GM19328 (cell line): ENCODE measurements around the gene AP1M1.

ENCODE experiments used
- ATAC-seq: cut with Tn5 transposase; IDR thresholded peaks from one replicate; pipeline ENCODE4 v1.9.1; 2021; ENCODE audit warnings: mild to moderate bottlenecking, moderate library complexity; ENCODE audit not compliant: unreplicated experiment

The AP1M1 gene

DNA sequence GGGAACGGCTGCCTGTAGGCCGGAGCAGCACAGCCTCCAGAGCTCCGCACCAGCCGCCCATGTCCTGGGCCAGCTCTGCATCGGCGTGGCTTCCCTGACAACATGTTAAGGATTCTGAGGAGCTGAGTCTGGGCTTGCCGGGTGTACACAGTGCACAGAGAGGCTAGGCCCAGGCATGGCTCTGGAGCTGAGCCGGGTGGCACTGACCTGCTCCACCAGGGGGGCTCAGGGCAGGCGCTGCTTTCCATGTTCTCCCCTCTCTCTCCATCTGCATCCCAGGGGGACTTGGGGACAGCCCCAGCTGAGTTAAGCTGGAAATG is 31.6 kb downstream of the AP1M1 start:
- ATAC-seq = no peak

DNA sequence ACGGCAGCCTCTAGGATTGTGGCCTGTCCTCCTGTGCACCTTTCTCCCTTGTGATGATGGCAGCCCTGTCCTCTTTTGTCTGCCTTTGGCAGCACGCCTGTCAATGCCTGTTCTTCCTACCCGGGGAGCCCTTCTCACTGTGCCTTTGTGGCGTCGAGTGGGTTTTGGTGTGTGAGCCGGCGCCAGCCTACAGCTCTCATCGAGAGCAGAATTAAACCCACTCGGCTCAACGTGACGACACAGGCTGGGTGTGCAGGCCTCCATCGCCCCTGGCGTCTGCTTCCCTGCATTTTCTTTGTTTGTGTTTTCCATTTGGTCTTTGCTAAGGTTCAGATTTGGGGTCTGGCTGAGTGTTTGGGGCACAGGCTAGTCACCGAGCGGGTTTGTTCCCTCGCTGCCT is 34.4 kb downstream of the AP1M1 start:
- no peak for ATAC-seq

DNA sequence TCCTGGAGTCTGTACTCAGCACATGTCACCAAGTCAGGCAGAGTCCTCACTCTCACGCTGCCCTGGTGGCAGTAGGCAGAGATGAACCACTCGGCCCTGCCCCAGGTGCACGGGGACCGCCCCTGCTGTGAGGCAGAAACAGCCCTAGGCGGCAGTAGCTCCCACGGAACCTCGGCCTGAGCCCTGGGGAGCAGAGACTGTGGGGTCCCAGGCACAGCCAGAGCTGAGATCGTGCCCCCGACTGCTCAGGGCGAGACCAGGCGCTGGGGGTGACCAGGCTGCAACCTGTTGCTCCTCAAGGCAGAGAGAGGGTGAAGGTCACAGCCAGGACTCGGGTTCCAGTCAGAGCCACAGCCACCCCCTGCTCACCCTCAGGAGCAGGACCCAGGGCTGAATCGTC is 34.9 kb downstream of the AP1M1 start:
- no peak for ATAC-seq

DNA sequence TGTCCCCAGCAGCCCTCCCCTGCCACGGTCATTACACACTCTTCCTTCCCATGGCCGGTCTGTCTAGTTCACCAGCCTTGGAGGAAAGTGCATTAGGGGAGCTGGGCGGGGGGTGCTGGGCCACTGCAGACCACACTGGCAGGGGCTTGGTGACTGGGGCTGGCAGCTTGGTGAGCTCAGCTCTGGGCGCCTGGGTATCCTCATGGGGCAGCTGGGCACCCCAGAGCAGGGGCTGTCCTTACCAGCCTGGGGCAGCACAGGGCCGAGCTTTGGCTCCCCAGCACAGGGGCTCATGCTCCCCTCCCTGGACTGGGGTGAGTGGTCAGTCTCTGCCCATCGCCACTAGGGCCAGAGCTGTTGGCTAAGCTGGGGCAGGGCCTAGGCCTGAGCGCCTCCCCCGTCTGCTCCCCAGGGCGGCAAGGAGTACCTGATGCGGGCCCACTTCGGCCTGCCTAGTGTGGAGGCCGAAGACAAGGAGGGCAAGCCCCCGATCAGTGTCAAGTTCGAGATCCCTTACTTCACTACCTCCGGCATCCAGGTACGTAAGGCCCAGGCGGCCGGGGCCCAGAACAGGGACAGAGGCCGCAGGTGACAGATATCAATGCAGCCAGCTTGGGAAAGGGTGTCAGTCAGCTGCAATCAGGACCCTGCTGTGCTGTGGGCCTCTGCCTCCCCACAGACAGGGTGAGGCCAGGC is 35.5 kb downstream of the AP1M1 start:
- no peak for ATAC-seq

DNA sequence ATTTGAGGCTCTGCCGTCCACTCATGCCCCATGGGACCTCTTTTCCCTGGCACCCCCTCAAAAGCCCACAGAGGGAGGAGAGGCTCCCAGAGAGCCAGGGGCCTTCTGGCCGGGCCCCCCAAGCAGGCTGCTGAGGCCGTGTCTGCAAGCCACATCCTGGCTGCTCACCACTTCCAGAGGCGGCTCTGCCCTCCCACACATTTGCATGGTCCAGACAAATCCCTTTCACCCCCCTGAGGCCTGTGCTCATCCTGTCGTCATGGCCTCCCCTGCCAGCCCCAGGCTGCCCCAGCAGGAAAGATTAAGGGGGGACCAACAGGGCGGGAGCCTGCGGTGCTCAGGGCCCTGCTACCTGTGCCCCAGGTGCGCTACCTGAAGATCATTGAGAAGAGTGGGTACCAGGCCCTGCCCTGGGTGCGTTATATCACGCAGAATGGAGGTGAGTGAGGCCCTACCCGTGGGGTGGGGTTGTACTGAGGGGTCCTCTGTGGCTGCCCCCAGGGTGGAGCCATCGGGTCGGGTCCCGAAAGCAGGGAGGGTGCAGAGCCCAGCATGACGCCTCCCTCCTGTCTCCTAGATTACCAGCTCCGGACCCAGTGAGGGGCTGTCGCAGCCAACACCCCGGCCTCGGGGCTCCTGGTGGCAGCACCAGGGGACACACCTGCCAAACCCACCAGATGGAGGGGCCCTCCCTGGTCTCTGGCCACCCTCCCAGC is 36.3 kb downstream of the AP1M1 start:
- ATAC-seq = no peak

DNA sequence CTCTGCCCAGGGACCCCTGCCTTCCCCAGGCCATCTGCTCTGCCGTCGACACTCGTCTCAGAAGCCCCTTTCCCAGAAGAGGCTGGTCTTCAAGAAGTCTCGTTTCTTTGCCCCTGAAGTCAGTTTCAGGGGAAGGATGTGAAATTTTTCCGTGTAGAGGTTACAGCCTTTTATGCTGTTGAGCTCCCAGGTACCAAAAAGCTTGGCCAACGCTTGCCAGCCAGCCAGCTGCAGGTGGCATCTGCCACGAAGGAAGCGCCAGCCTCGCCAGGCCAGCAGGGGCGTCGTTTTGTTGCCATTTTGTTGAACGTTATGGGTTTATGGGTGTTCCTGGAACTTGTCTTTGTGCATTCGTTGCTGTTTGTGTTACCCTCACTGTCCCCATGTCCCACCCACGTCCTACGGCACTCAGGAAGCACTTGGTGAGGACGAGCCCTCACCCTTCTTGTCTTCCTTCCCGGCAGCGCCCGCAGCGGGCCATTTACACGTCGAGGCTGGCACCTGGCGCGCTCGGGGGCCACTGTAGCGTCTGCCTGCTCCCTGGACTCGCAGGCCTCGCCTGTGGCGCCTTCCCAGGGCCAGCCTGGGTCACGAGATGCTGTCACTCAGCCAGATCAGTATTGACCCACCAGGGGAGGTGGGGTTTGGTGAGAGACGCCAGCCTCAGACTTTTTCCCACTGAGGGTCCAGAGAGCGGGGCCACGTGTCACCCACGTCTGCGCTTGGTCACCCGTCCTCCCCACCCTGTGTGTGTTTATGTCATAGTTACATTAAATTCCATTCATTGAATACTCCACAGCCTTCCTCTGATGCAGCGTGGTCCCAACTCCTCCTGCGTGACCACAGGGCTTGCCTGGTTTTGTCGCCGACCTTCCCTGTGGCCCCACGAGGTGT is 37.1 kb downstream of the AP1M1 start:
- no peak for ATAC-seq

DNA sequence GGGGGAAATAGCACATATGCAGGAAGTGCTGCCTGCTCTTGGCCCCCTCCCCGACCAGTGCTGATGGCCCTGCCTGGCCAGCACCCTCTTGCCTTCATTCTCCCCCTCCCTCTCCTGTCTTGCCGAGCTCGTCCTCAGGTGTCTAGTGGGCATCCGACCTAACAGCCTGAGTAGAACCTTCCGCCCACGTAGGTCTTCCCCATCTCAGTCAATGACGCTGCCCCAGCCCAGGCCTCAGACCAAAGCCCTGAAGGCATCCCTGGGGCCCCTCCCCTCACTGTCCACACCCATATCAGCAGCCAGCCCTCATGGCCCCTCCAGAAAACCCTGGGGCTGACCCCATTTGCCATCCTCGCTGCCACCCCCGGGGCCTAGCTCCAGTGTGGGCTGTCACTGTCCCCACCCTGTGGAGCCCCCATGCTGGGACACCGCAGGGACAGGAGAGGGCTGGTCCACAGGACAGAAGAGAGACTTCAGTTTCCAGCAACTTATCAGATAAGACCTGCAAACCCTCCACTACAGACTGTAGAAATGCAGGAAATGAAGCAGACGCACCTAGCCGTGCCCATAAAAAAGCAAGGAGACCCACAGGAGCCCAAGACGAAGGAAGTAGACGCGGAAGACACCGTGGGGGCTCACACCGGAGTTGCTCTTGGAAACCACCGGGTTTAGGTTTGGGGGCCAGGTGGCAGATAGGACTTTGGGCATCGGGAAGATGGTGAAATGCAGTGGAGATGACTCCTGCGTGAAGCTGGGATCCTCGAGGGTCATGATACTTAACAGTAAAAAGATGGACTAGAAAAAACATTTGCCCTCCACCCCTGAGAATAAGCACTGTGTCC is 38.3 kb downstream of the AP1M1 start:
- ATAC-seq = no peak

DNA sequence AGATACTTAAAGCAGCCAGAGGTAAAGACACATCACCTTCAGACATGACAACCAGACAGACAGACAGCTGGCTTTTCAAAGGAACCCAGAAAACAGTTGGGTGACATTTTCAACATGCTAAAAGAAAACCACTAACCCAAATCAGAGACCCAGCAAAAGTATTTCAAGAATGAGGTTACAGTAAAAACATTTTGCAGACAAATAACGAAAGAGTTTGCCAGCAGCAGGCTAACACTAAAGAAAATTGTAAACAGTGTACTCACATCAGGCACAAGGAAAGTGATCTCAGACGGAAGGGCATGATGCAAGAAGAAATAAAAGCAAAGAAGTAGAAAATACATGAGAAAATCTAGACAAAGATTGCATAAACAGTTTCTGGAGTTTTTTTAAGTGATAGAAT is 46.4 kb downstream of the AP1M1 start:
- ATAC-seq = no peak

DNA sequence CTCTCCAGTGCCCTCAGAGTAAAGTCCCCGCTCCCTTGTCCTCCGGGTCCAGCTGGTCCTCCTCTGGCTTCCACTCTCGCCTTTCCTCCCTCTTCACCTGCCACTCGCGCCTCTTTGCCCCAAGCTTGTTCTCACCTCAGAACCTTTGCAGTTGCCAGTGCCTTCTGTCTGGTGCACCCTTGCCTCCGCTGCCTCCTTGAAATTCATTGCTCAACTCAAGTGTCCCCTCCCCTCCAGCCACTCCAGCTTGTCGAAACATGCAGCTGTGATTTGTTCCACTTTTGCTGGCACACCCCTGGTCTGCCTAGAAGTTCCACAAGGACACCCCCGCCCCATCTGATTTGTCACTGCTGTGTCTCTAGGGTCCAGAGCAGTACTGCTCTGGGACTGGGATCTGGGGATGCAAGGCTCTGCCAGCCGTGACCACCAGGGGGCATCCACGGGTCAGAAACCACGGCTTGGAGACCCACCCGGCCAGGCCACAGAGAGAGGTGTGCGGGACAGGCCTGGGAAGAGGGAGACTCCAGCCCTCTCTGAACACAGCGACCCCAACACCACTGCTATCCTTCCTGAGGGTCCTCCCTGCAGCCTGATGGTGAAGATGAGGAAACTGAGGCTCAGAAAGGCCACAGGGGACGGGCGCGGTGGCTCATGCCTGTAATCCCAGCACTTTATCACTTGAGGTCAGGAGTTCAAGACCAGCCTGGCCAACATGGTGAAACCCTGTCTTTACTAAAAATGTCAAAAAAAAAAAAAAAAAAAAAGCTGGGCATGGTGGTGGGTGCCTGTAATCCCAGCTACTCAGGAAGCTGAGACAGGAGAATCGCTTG is 49.9 kb downstream of the AP1M1 start:
- no peak for ATAC-seq

DNA sequence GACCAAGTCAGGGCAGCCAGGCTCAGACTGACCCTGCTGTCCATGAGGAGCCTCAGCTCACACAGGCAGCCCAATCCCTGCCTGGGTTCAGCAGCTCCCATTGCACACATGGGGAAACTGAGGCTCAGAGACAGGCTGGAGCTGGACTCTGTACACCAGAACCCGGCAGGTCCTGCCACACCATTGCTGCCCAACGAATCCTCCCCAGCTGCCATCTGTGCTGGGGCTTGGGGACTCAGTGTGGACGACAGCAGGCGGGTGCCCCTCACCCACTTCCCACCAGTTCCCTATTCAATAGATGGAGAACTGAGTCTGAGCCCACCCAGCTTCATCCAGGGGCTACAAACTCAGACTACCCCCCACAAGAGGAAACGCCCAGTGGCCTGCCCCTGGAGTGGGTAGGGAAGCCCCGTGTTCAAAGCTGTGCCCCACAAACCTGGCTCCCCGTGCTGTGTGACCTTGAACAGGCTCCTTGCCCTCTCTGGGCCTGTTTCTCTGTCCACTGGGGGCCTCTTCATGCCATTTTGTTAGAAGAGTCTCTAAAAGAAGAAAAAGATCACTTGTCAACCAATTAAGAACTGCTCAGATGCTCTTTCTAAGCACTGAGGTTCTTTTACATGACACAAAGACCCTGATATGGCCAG is 50.8 kb downstream of the AP1M1 start:
- no peak for ATAC-seq

DNA sequence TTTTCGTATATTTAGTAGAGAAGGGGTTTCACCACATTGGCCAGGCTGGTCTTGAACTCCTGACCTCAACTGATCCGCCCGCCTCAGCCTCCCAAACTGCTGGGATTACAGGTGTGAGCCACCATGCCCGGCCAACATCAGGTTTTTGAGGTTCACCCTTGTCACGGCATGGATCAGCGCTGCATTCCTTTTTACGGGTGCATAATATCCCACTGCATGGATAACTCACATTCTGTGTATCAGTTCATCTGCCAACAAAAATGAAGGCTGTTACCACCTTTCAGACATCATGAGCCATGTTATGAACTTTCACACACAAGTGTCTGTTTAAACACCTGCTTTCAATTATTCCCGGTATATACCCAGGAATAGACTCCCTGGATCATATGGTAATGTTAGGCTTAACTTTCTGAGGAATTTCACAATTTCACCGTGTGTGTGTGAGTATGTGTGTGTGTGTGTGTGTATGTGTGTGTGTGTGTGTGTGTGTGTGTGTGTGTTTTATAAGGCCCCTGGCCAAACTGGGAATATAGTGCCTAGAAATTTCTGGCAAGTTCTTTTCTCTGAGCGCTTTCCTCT is 52.2 kb downstream of the AP1M1 start:
- no peak for ATAC-seq

DNA sequence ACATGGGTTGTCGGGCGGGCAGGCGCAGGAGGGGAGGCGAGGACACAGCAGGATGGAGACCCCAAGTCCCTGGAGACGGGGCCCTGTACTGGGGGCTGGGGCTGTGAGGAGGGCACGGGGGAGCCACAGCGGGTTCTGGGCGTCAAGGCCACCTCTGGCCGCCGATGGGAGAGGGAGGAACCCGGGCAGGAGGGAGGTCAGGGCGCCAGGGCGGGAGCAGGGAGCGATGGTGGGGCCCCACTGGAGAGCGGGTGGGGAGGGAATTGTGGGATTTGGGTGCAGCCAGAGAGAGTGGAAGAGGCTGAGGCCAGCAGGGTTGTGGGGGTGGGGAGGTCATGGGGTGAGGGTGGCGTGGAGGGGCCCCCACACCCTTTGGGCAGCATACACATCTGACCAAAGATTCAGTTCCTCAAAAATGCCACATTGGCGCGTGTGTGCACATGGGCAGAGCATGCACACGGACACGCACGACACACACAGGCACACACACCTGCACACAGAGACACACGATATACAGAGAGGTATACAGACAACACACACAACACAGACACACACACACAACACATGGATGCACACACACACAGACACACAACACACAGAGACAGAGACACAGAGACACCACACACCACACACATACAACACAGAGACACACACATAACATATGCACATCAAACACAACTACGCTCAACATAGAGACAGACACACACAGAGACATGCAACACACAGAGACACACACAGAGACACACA is 54.9 kb downstream of the AP1M1 start:
- ATAC-seq = no peak

DNA sequence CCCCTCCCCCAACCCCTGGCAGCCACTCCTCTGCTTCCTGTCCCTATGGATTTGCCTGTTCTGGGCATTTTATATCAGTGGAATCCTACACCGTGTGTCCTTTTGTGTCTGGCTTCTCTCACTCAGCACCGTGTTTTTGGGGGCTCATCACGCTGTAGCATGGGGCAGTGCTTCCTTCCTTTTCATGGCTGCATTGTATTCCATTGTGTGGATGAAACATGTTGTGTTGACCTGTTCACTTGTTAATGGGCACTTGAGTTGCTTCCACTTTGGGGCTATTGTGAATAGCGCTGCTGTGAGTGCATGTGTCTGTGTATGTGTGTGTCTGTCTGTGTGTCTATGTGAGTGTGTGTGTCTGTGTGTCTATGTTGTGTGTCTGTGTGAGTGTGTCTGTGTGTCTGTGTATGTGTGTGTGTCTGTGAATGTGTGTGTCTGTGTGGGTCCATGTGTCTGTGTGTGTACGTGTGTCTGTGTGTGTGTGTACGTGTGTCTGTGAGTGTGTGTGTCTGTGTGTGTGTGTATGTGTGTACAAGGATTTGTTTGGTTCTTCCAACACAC is 57.2 kb downstream of the AP1M1 start:
- no peak for ATAC-seq

DNA sequence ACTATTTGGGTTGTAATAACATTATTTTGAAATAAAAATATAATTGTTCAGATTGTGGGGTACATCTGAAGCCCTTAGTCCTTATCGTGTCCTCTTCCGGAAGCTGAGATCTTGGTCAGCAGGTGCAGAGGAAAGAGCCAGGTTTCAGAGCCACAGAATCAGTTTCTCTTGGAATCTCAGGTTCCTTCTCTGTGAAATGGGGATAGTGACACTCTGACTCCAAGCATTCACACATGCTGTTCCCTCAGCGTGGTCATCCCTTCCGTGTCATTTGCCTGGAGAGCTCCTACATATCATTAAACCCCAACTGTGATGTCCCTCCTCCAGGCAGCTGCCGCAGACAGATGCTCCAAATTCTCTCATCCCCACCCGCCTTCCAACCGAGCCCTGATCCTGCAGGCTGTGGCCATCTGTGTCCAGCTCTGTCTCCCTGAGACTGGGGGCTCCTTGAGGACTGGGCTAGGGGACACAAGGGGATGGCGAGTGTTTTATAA is 59.8 kb downstream of the AP1M1 start:
- ATAC-seq = no peak

DNA sequence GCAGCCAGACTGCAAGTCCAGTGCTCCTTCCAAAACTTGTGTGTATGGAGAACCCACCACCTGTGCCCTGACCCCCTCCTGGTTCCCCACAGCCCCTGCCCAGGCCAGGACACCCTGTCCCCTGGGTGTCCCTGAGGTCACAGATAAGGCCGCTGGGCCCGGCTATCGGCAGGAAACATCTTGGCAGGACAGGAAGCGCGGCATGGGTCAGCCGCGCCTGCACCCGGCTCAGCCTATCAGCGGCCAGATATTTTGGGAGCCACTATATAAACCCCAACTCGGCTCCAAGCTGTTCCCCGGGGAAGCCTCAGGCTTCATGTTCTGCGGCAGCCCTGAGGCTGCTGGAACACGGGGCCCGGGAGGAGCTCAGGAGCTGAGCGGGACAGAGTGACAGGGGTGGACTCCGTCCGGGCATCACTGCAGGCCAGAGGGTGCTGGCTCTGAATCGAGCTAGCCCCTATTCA is 60.8 kb downstream of the AP1M1 start:
- no peak for ATAC-seq

DNA sequence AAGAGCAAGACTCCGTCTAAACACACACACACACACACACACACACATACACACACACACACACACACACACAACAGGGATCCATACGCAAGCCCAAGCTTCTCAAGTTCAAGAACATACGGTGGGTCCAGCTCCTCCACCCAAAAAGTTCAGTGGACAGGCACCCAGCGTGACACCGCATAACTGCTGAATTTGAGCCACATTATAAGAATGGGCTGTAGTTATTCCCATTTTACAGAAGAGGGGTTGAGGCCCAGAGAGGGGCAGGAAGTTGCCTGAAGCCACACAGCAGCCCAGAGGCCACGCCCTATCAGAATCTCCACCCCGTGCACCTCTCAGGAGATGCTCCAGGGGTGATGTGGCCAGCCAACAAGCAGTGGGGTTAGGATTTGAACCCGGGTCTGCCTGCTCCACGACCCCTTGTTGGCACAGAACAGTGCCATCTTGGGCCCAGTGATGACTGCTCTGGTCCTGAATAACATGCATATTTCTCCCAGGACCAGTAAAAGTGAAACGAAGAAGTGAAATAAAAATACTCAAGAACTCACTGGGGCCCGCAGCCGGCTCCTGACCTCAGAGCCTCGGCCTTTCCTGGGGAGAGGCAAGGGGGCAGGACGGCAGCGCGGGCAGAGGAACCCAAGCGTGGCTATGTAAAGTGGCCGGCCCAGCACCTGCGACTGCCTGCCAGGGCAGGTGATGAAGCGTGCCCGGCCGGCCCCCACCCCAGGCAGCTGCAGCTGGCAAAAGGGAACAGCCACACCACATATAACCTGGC is 61.9 kb downstream of the AP1M1 start:
- ATAC-seq = no peak

DNA sequence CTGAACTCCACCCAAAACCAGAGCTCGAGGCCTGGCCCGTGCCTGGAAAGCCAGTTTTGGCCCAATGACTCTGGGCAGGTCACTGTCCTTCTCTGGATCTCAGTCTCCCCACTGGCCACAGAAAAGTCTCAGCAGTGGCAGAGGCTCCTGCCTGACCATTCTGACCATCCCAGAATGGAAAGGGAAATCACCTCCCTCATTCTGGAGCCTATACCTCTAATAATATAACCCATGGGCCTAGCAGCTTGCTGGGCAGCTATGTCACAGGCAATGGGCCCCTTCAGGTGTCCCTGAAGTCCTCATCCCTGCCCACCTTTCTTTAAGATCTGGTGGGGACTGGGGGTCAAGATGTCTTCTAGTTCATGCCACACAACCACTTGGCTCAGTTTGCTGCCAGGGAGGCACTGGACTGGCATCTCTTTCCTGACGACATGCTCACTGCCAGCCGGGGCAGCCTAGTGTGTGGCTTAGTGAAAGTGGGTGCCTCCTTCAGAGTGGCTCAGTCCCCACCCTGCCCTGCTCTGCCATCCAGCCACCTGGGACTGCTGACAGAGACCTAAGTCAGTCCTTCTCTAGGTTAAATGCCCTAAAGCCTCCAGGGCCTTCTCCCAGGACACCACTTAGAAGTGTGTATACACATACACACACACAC is 62.6 kb downstream of the AP1M1 start:
- no peak for ATAC-seq
